Measurements from ENCODE around the gene CENPX.

CENPX gene

DNA sequence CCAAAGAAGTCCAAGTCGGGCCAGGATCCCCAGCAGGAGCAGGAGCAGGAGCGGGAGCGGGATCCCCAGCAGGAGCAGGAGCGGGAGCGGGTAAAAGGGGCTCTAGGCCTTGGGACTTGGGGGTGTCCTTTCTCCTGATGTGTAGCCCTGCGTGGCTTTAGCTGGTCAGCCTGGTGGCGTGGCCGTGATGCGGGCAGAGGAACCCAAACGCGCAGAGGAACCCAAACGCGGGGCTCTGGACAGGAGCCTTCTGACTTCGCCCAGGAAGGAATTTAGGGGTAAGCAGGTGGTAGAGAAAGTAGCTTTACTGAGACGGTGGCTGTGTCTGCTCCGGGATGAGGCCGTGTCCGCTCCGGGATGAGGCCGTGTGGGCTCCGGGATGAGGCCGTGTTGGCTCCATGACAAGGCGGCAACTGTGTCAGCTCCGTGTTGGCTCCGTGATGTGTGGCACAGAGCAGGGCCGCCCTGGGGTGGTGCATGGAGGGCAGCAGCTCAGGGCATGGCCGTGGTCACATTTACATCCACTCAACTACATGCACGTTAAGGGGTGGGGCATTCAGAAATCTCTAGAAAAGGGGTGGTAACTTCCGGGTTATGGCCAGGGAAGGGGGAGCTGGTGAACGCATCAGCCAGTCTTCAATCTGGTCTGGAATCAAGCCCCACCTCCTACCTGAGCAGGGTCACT, 25.8 kb downstream of the CENPX start:
- no peak for DNase-seq (ENCODE audit: extremely low read depth, low read depth)
- TF ChIP-seq, protein P1, sequence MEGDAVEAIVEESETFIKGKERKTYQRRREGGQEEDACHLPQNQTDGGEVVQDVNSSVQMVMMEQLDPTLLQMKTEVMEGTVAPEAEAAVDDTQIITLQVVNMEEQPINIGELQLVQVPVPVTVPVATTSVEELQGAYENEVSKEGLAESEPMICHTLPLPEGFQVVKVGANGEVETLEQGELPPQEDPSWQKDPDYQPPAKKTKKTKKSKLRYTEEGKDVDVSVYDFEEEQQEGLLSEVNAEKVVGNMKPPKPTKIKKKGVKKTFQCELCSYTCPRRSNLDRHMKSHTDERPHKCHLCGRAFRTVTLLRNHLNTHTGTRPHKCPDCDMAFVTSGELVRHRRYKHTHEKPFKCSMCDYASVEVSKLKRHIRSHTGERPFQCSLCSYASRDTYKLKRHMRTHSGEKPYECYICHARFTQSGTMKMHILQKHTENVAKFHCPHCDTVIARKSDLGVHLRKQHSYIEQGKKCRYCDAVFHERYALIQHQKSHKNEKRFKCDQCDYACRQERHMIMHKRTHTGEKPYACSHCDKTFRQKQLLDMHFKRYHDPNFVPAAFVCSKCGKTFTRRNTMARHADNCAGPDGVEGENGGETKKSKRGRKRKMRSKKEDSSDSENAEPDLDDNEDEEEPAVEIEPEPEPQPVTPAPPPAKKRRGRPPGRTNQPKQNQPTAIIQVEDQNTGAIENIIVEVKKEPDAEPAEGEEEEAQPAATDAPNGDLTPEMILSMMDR (IDR thresholded peaks at IDR 0.05; ENCODE audit: low read depth, low read length): no peak

DNA sequence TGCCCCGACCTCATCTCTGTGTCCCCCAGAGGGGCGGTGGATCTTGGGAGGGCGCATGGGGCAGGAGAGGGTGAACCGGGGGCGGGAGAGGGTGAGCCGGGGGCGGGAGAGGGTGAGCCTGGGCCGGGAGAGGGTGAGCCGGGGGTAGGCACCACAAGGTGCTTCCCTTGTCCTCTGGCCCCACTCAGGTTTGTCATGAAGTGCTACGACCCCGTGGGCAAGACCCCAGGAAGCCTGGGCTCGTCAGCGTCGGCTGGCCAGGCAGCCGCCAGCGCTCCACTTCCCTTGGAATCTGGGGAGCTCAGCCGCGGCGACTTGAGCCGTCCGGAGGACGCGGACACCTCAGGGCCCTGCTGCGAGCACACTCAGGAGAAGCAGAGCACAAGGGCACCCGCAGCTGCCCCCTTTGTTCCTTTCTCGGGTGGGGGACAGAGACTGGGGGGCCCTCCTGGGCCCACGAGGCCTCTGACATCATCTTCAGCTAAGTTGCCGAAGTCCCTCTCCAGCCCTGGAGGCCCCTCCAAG, 26.4 kb downstream of the CENPX start:
- DNase-seq (ENCODE audit: extremely low read depth, low read depth): no peak
- TF ChIP-seq, protein P1 (IDR thresholded peaks at IDR 0.05; ENCODE audit: low read depth, low read length): no peak

DNA sequence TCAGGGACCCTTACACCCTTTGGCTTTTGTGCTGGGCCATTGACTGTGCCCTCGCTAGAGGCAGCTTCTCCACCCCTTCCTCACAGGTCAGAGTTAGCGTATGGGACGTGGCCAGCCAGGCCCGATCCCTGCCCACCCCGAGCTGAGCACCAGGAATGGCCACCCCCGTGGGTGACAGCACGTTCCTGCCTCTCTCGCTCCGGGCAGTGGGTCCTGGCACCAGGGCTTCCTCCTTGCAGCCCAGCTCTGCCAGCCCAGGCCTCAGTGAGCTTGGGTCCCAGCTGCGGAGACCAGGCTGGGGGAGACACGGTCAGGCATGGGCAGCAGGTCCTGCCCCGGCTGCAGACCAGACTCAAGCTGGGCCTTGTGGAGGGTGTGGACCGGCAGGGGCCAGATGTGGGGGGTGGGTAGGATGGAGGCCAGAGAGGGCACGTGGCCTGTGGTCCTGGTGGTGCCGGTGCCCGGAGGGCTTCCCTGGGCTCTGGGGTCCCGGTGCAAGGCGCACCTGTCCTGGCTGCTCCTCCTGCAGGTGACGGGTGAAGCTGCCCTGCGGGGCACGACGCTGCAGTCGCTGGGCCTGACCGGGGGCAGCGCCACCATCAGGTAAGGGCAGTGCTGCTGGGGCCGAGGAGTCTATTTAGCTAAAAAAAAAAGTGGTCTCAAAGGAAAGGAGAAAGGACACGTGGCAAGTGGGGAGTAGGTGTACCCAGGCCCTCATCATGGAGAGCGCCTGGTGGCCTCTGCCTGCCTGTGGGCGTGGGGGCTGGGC, 27.0 kb downstream of the CENPX start:
- DNase-seq (ENCODE audit: extremely low read depth, low read depth): no peak
- TF ChIP-seq, protein P1 (IDR thresholded peaks at IDR 0.05; ENCODE audit: low read depth, low read length): no peak

DNA sequence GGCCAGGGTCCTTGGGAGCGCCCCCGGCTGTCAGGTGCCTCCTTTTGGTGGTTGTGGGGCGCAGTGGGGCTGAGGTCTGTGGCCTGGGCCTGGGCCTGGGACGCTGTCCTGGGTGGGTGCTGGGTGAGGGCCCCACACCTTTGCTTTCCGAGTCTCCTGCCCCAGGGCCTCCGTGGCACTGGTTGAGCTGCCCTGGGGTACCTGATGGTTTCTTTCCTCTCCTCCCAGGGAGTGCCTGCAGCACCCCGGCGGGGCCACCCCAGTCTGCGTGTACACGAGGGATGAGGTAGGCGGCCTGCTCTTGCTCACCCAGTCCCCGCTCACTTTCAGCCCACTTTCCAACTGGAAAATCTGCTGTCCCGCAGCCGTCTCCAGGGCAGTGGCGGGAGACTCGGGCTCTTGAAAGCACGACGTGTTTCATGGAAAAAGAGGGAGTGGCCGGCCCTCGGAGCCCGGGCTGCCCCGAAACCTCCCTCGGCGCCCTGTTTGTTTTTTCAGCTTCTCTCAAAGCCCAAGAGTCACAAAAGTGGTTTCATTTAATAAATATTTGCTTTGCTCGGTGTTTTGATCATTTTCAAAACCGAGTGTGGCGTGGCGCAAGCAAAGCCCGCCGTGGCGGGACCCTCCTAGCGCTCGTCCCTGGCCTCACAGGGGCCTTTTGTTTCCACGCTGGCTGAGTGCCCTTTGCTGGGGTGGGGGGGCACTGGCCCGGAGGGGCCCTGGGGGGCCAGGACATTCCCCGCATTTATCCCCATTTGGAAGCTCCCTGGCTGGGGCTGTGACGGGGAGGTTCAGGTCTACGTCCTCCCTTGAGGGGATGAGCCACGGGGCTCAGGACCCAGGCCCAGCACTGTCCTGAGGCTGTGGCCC, 27.9 kb downstream of the CENPX start:
- no peak for DNase-seq (ENCODE audit: extremely low read depth, low read depth)
- TF ChIP-seq, protein P1 (IDR thresholded peaks at IDR 0.05; ENCODE audit: low read depth, low read length): no peak

DNA sequence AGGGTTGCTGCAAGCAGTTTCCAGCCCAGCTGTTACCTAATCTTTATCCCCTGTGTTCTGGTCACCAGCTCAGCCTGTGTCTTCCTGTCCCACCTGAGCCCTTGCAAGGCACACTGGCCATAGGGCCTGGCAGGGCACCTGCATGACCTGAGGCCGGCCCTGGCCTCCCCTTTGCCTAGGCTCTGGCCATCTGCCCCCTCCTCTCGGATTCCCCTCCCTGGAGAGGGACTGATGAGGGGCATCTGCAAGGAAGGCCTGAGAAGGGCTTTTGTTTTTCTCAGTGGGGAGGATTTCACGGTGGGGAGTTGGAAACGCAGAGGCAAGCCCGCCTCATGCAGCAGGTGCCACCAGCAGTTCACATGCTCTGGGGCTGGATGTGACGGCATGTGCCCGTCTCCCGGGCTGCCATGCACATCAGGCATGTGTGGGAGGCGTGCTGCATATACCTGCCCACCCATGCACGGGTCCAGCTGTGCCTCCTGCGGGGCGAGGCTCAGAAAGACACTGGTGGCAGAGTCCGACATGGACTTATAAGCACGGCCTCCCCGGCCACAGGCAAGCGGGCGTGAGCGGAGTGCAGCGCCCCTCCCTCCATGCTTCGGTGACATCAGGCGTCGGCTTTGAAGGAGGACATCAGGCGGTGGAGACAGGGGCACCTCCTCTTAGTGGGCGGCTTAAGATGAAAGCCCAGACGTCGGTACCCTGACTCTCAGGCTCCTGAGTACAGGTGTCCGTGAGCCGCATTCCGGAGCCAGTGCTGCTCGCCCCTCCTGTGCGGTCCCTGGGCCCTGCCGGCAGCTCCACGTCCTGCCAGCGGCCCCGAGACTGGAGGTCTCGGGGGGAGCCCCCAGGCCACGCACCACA, 28.7 kb downstream of the CENPX start:
- TF ChIP-seq, protein P1 (IDR thresholded peaks at IDR 0.05; ENCODE audit: low read depth, low read length): no peak
- no peak for DNase-seq (ENCODE audit: extremely low read depth, low read depth)

DNA sequence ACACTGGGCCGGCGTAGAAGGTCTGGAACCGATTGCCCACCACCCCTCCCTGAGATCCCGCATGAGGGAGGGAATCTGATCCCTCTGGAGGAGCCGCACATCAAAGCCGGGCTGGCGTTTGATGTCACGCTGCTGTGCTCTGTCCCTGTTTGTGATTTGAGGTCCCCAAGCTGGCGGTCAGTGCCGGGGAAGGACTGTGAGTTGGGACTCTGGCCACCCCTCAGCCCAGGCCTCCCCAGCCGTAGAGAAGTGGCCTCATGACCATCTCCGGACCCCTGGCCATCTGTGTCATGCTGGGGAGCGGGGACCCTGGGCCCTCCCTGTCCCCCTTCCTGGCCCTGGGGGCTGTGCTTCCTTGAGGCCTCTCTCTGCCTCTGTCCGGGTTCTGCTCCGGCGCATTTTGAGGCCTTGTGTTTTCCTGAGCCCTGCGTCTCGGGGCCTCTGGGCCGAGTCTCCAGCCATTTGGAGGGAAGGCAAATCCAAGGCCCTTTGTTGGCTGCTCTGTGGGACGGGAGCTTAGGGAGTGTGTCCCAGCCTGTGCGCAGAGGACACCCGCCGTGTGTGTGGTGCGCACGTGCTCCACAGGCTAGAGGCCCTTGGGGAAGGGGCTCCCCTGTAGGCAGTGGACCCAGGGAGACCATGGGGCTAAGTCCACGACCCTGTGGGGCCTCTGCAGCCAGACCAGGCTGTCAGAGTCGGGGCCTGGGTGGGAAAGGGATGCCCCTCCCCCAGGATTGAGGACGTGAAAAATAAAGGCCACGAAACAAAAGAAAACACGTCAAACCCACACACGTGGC, 30.2 kb downstream of the CENPX start:
- DNase-seq (ENCODE audit: extremely low read depth, low read depth): no peak
- TF ChIP-seq, protein P1 (IDR thresholded peaks at IDR 0.05; ENCODE audit: low read depth, low read length): no peak

All from AG09319 (cell line).